Measurements from ENCODE around the gene UBAC2. TPM values are rescaled to one million over a fixed set of nuclear protein-coding genes. Genes with fewer than 3 reads are reported as not detected.

The UBAC2 gene
- total and polyA plus RNA-seq, 7 donors = 31.8 to 73.9 (median 47.6) TPM

DNA sequence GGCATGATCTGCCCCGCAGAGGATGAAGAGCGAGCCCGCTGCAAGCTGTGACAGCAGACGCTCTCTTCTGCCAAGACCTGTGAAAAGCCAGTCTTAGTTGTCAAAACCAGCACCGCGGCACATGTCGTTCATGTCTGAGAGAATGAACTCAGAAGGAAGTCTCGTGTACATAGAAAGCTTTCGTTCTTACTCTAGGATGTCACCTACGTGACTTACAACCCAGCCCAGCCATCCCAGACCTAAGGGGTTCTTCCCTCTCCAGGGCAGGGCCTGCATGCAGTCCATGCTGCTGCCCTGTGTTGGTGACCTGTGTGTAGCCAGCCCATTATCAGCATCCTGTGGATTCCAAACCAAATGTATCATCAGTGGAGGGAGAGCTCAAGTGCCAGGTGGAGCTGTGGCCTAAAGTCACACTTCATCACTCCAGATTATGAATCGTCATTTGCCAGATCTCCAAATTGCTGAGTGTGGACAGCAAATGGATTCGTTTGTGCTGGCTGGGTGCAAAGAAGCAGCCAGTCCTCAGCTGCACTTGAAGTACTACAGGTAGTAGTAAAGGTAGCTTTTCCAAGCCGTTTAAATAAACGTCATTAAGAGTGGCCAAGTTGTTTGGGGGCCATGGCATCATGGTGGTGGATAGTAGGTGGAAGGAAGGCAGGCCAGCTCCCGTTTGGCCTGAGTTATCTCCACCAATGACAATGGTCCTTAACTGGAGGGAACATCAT, 180.4 kb downstream of the UBAC2 start:
- peaks cover 0 to 39% (median 6%) of the 10 kb centered on the region in 4 donors for H3K36me3 ChIP-seq
- DNase-seq = peak; percentile 48
- 84 to 92% methylated on average over 15 of the region's 15 CpGs for WGBS, 2 donors

DNA sequence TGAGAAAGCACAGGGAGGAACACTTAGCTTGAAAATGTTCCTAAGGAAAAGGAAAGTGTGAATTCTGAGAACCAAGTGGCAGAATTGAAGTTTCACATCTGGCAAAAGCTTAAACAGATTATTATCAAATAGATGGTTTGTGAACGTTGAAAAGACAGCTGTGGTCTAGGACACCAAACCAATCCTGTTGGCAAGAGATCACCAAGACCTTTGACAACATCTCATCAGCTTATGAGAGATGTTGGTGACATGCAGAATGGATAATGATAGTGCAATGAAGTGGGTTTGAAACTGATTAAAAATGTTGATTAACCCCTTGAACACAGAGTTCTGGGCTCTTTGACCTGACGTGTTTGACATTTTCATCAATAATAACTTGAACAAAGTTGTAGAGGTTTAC, 181.1 kb downstream of the UBAC2 start:
- TF ChIP-seq EP300 (IDR thresholded peaks at IDR 0.05) (no peak), POLR2A (IDR thresholded peaks at IDR 0.05) (no peak), POLR2AphosphoS5 (IDR thresholded peaks at IDR 0.05) (no peak)
- TF ChIP-seq, protein P1, sequence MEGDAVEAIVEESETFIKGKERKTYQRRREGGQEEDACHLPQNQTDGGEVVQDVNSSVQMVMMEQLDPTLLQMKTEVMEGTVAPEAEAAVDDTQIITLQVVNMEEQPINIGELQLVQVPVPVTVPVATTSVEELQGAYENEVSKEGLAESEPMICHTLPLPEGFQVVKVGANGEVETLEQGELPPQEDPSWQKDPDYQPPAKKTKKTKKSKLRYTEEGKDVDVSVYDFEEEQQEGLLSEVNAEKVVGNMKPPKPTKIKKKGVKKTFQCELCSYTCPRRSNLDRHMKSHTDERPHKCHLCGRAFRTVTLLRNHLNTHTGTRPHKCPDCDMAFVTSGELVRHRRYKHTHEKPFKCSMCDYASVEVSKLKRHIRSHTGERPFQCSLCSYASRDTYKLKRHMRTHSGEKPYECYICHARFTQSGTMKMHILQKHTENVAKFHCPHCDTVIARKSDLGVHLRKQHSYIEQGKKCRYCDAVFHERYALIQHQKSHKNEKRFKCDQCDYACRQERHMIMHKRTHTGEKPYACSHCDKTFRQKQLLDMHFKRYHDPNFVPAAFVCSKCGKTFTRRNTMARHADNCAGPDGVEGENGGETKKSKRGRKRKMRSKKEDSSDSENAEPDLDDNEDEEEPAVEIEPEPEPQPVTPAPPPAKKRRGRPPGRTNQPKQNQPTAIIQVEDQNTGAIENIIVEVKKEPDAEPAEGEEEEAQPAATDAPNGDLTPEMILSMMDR (IDR thresholded peaks at IDR 0.05) = no peak
- intact Hi-C loops (cut with DNase I) = no loop called here
- DNase-seq = no peak
- H3K36me3 ChIP-seq = peaks cover 0 to 42% (median 6%) of the 10 kb centered on the region in 4 donors
- no peak overlapping the region for H3K4me3 ChIP-seq
- WGBS, 2 donors = 75 to 84% methylated on average over 2 of the region's 2 CpGs
- no peaks in the 10 kb centered on the region for H3K4me1 ChIP-seq
- no peaks in the 10 kb centered on the region for H3K9me3 ChIP-seq
- no peaks in the 10 kb centered on the region for H3K27me3 ChIP-seq
- no peak overlapping the region for H3K27ac ChIP-seq

More for the DNA sequence above, 180.4 kb downstream of the UBAC2 start:
- Histone ChIP-seq H3K4me1 (no peaks in the 10 kb centered on the region), H3K27me3 (no peaks in the 10 kb centered on the region), H3K27ac (no peak overlapping the region), H3K4me3 (no peak overlapping the region), H3K9me3 (no peaks in the 10 kb centered on the region)
- intact Hi-C loops (cut with DNase I) = no loop called here
- TF ChIP-seq EP300 (IDR thresholded peaks at IDR 0.05) = no peak
- no peak for TF ChIP-seq POLR2AphosphoS5 (IDR thresholded peaks at IDR 0.05)

DNA sequence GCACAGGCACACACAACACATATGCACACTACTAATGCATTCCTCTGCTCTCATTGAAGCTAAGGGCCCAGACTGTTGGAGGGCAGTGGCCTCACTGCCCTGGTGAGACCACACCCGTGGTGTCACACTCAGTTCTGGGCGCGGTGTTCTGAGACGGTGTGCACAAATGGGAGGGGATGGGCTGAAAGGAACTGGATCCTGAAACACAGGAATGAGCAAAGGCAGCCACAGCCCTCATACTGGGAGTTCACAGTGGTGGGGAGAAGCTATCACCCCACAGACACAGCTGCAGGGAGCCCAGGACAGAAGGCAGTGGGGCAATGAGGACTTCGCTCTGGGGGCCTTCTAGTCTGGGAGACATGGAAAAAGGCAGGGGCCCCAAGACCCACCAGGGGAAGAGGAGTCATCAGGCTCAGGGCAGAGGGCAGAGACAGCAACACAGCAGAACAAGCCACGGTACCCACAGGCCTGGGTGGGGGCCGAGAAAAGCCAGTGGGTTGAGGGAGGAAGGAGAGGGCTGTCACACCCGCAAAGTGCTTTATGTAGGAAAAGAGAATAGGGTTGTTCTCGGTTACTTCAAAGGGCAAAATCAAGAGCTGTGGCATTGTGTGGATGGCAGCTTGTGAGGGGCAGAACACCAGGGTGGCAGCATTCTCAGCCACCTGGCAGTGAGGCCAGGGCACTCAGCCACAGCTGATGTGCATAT, 181.9 kb downstream of the UBAC2 start:
- intact Hi-C loops (cut with DNase I) = no loop called here
- no peak for TF ChIP-seq EP300 (IDR thresholded peaks at IDR 0.05)
- TF ChIP-seq POLR2A (IDR thresholded peaks at IDR 0.05) = no peak
- TF ChIP-seq, protein P1 (IDR thresholded peaks at IDR 0.05) = no peak
- no peak for TF ChIP-seq POLR2AphosphoS5 (IDR thresholded peaks at IDR 0.05)
- peaks cover 0 to 38% (median 6%) of the 10 kb centered on the region in 4 donors for H3K36me3 ChIP-seq
- peak; percentile 50 for DNase-seq
- no peak overlapping the region for H3K27ac ChIP-seq
- 39 to 52% methylated on average over 9 of the region's 9 CpGs for WGBS, 2 donors
- no peak overlapping the region for H3K4me3 ChIP-seq
- no peaks in the 10 kb centered on the region for H3K9me3 ChIP-seq
- H3K4me1 ChIP-seq = no peaks in the 10 kb centered on the region
- H3K27me3 ChIP-seq = no peaks in the 10 kb centered on the region

DNA sequence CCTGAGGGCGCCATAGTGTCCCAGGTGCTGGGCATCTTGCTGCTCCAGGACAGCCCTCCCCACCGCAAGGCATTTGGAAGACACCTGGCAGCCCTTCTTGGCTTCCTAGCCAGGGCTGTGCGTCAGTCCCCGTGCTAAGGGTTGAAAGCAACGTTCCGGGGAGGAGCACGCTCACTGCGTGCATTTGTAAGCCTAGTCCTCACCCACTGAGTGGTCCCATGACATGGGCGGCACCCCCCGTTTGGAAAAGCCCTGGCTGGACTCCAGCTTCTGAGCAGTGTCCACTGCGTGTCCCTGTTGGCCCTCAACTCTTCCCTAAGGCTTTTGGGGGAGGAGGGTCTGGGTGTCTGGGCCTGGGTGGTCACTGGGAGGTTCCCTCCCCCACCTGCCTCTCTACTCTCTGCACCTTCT, 182.9 kb downstream of the UBAC2 start:
- no peaks in the 10 kb centered on the region for H3K9me3 ChIP-seq
- peaks cover 0 to 28% (median 4%) of the 10 kb centered on the region in 4 donors for H3K36me3 ChIP-seq
- H3K4me3 ChIP-seq = no peak overlapping the region
- no peak for DNase-seq
- 90 to 94% methylated on average over 11 of the region's 11 CpGs for WGBS, 2 donors
- no peak for TF ChIP-seq EP300 (IDR thresholded peaks at IDR 0.05)
- TF ChIP-seq, protein P1 (IDR thresholded peaks at IDR 0.05) = no peak
- no peak for TF ChIP-seq POLR2AphosphoS5 (IDR thresholded peaks at IDR 0.05)
- no peak for TF ChIP-seq POLR2A (IDR thresholded peaks at IDR 0.05)
- no peaks in the 10 kb centered on the region for H3K27me3 ChIP-seq
- no peak overlapping the region for H3K27ac ChIP-seq
- H3K4me1 ChIP-seq = no peaks in the 10 kb centered on the region
- intact Hi-C loops (cut with DNase I) = no loop called here

DNA sequence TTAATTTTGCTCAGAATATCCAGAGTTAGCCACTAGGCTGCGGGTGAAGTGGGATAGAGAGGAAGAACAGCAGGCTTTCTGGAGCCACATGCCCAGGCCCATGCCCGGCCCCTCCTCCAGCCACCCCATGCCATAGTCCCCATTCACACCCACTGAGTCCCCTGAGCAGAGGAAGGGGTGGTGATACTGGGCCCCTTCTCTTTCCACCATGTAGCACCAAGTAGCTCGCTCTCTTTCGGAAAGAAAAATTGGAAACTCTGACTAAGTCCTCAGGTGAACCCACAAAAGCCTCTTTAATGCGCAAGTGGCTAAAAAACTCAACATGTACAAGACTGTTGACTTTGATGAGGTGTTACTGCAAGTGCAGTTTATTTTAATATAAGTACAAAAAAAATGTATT, 183.3 kb downstream of the UBAC2 start:
- TF ChIP-seq, protein P1 (IDR thresholded peaks at IDR 0.05) = no peak
- TF ChIP-seq POLR2AphosphoS5 (IDR thresholded peaks at IDR 0.05) = no peak
- TF ChIP-seq POLR2A (IDR thresholded peaks at IDR 0.05) = no peak
- no peak for TF ChIP-seq EP300 (IDR thresholded peaks at IDR 0.05)
- Histone ChIP-seq H3K4me1 (no peaks in the 10 kb centered on the region), H3K9me3 (no peaks in the 10 kb centered on the region), H3K27me3 (no peaks in the 10 kb centered on the region), H3K36me3 (peaks cover 0 to 28% (median 4%) of the 10 kb centered on the region in 4 donors), H3K4me3 (no peak overlapping the region), H3K27ac (no peak overlapping the region)
- 81 to 95% methylated on average over 5 of the region's 5 CpGs for WGBS, 2 donors
- DNase-seq = no peak
- intact Hi-C loops (cut with DNase I) = no loop called here

Measured in sigmoid colon (tissue), 7 donors.